Brain microvascular endothelial cell (primary cell): ENCODE data around the gene ATP5F1A.
"Not testable (repeated sequence)": the region's sequence is repeated elsewhere in the genome, so short reads cannot be mapped to it uniquely, and the experiment has no call there.

ENCODE experiments used
- DNase-seq: peaks from one replicate; pipeline ENCODE4 v3.0.0-alpha.2; 2020
- H3K27ac ChIP-seq: fragments of 250-450 bp; sonication (Bioruptor Pico); 2 replicates; pipeline ENCODE4 v1.5.1; 2020; ENCODE audit warnings: mild to moderate bottlenecking, moderate library complexity
- H3K27me3 ChIP-seq: fragments of 250-450 bp; sonication (Bioruptor Pico); replicated peaks from 2 replicates; pipeline ENCODE4 v1.5.1; 2020; ENCODE audit warnings: mild to moderate bottlenecking
- H3K36me3 ChIP-seq: fragments of 250-450 bp; sonication (Bioruptor Pico); replicated peaks from 2 replicates; pipeline ENCODE4 v1.5.1; 2020; ENCODE audit warnings: mild to moderate bottlenecking
- H3K4me3 ChIP-seq: 2 replicates; pipeline ENCODE4 v1.5.1; 2011; ENCODE audit warnings: low read depth, mild to moderate bottlenecking, control low read depth, low read length, moderate library complexity
- in situ Hi-C: cut with HindIII; loops from 2 replicates; pipeline ENCODE4 v1.10.0; 2017; ENCODE audit warnings: low sequenced_read_pairs, low pct_ligation_motif_present
- TF ChIP-seq, protein P1 (sequence below): IDR thresholded peaks from 2 replicates; pipeline ENCODE4 v1.5.1; 2011; ENCODE audit warnings: low read depth, mild to moderate bottlenecking, moderate library complexity, low read length, control low read depth, inconsistent platforms; ENCODE audit errors: missing control alignments

Gene ATP5F1A

DNA sequence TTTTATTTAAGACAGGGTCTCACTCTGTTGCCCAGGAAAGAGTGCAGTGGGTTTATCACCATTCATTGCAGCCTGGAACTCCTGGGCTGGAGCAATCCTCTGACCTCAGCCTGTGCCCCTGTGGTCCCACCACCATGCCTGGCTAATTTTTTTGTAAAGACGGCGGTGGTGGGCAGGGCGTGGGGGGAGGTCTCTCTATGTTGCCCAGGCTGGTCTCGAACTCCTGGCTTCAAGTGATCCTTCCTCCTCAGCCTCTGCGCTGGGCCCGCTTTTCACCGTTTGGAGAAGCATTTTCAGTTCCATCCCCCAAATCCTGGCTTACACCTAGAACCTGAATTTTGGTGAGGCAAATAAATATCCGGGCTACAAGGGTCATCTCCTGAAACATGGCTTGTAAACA is 1.4 kb upstream of the ATP5F1A start:
- DNase-seq = no peak
- TF ChIP-seq, protein P1, sequence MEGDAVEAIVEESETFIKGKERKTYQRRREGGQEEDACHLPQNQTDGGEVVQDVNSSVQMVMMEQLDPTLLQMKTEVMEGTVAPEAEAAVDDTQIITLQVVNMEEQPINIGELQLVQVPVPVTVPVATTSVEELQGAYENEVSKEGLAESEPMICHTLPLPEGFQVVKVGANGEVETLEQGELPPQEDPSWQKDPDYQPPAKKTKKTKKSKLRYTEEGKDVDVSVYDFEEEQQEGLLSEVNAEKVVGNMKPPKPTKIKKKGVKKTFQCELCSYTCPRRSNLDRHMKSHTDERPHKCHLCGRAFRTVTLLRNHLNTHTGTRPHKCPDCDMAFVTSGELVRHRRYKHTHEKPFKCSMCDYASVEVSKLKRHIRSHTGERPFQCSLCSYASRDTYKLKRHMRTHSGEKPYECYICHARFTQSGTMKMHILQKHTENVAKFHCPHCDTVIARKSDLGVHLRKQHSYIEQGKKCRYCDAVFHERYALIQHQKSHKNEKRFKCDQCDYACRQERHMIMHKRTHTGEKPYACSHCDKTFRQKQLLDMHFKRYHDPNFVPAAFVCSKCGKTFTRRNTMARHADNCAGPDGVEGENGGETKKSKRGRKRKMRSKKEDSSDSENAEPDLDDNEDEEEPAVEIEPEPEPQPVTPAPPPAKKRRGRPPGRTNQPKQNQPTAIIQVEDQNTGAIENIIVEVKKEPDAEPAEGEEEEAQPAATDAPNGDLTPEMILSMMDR = no peak
- no peak overlapping the region for H3K27ac ChIP-seq
- H3K4me3 ChIP-seq = no peak overlapping the region
- H3K36me3 ChIP-seq = peaks cover 9% of the 10 kb centered on the region
- in situ Hi-C loops = loop anchor here (25.0 kb wide), 1 partner anchor 187 kb away; no protein-coding TSS in a partner anchor
- no peaks in the 10 kb centered on the region for H3K27me3 ChIP-seq

DNA sequence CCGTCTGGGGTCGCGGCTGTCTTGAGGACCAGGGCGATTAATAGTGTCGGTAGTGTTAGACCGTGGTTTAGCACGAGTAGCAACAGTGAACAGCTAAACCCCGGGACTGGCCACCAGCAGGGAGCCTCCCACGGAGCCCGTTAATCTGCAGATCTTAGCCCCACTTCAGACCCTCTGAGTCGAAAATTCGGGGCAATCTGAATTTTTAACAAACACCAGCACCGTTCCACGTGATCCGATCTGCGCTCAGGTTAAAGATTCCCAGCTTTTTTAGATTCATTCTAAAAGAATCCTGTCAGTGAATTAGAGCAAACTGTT is 479 bp upstream of the ATP5F1A start:
- Histone ChIP-seq H3K27me3 (no peaks in the 10 kb centered on the region), H3K27ac (peak overlapping the region; percentile 88), H3K4me3 (peak overlapping the region; percentile 100), H3K36me3 (peaks cover 18% of the 10 kb centered on the region)
- DNase-seq = no peak
- in situ Hi-C loops = loop anchor here (25.0 kb wide), 1 partner anchor 186 kb away; no protein-coding TSS in a partner anchor
- TF ChIP-seq, protein P1 = no peak

DNA sequence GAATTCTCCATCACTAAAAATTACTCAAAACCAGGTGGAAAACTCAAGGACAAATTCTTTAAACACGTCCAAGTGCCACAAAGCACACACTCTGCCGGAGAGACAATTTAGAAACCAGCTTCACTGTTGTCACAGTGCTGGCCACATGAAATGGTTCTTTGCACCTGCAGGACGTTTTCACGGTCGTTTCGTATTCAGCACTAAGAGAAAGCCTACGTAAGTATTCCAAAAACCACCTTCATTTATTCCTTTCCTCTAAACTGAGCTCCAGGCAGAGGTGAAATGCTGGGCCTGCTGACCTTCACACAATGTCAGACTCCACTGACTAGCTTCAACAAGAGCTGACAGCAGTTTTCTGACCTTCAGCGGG is 680 bp downstream of the ATP5F1A start:
- Histone ChIP-seq H3K4me3 (peak overlapping the region; percentile 100), H3K27me3 (no peaks in the 10 kb centered on the region), H3K27ac (peak overlapping the region; percentile 88), H3K36me3 (peaks cover 26% of the 10 kb centered on the region)
- TF ChIP-seq, protein P1 = no peak
- no peak for DNase-seq
- in situ Hi-C loops = loop anchor here (25.0 kb wide), 1 partner anchor 185 kb away; no protein-coding TSS in a partner anchor

DNA sequence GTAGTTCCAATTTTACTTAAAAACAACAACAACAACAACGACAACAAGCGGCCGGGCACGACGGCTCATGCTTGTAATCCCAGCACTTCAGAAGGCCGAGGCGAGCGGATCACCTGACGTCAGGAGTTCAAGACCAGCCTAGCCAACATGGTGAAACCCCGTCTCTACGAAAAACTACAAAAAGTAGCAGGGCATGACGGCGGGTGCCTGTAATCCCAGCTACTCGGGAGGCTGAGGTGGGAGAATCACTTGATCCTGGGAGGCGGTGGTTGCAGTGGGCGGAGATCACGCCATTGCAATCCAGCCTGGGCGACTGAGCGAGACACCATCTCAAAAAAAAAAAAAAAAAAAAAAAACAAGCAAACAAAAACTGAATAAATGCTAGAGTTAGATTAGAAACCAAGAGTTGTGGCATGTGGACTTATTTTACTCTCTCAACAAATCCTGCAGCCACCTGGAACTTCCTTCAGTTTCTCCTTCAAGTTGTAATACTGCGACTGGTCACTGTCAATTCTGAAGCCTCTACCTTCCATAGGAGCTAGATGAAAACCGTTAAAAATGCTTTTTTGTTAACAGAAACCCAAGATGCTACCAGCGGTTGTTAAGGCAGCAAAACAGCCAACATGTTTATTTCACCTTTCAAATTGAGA is 1.3 kb downstream of the ATP5F1A start:
- TF ChIP-seq, protein P1 = no peak
- peaks cover 28% of the 10 kb centered on the region for H3K36me3 ChIP-seq
- in situ Hi-C loops = loop anchor here (25.0 kb wide), 1 partner anchor 184 kb away; no protein-coding TSS in a partner anchor
- peak overlapping the region; percentile 100 for H3K4me3 ChIP-seq
- no peaks in the 10 kb centered on the region for H3K27me3 ChIP-seq
- DNase-seq = no peak
- H3K27ac ChIP-seq = peak overlapping the region; percentile 88

DNA sequence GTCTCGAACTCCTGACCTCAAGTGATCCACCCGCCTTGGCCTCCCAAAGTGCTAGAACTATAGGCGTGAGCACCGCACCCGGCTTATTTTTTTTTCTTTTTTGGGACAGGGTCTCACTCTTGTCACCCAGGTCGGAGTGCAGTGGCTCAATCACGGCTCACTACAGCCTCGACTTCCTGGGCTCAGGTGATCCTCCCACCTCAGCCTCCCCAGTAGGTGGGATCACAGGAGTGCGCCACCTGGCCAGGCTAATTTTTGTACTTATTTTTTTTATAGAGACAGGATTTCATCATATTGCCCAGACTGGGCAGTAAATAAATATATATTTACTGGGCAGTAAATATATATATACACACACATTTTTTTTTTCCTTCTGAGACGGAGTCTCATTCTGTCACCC is 2.6 kb downstream of the ATP5F1A start:
- TF ChIP-seq, protein P1 = no peak
- Histone ChIP-seq H3K27ac (no peak overlapping the region), H3K4me3 (peak overlapping the region; percentile 48), H3K27me3 (no peaks in the 10 kb centered on the region), H3K36me3 (peaks cover 39% of the 10 kb centered on the region)
- in situ Hi-C loops = loop anchor here (25.0 kb wide), 1 partner anchor 183 kb away; no protein-coding TSS in a partner anchor
- no peak for DNase-seq

DNA sequence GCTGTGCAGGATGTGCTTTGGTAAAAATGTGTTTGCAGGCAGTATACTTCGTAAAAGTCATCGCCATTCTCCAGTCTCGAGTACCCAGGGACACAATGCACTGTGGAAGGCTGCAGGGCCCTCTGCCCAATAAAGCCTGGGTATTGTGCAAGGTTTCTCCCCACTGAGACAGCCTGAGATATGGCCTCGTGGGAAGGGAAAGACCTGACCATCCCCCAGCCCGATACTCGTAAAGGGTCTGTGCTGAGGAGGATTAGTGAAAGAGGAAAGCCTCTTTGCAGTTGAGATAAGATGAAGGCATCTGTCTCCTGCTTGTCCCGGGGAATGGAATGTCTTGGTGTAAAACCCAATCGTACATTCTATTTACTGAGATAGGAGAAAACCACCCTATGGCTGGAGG is 9.6 kb downstream of the ATP5F1A start:
- H3K27ac ChIP-seq, H3K27me3 ChIP-seq, DNase-seq, H3K4me3 ChIP-seq: not testable (repeated sequence)
- in situ Hi-C loops = loop anchor here (25.0 kb wide), 1 partner anchor 176 kb away; no protein-coding TSS in a partner anchor
- peaks cover 91% of the 10 kb centered on the region for H3K36me3 ChIP-seq
